ENCODE measurements around the gene STX8.
"Not testable (repeated sequence)": the region's sequence is repeated elsewhere in the genome, so short reads cannot be mapped to it uniquely, and the experiment has no call there.

The STX8 gene

DNA sequence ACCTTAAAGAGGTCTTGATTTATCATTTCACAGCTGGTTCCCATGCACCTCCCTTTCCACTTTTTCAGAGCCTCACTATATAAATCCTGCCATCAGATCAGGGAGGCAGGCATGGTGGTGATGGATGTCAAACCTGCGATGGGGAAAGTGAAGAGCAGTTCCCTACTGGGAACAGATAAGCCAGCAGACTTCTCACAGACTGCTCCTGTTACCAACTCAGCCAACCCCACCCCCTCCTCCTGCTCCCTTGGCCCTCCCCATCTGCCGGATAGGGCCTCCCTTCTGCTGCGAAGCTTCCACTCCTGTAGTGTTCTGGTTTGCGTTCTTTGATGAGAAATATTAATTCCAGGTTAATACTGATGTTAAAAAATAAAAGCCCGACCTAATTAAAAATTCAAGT lies 232.1 kb downstream of the STX8 start:
- H3K27ac ChIP-seq = no peak overlapping the region
- TF ChIP-seq ZFX (IDR thresholded peaks at IDR 0.05; ENCODE audit: borderline replicate concordance) = no peak
- TF ChIP-seq, protein P1, sequence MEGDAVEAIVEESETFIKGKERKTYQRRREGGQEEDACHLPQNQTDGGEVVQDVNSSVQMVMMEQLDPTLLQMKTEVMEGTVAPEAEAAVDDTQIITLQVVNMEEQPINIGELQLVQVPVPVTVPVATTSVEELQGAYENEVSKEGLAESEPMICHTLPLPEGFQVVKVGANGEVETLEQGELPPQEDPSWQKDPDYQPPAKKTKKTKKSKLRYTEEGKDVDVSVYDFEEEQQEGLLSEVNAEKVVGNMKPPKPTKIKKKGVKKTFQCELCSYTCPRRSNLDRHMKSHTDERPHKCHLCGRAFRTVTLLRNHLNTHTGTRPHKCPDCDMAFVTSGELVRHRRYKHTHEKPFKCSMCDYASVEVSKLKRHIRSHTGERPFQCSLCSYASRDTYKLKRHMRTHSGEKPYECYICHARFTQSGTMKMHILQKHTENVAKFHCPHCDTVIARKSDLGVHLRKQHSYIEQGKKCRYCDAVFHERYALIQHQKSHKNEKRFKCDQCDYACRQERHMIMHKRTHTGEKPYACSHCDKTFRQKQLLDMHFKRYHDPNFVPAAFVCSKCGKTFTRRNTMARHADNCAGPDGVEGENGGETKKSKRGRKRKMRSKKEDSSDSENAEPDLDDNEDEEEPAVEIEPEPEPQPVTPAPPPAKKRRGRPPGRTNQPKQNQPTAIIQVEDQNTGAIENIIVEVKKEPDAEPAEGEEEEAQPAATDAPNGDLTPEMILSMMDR (IDR thresholded peaks at IDR 0.05) = no peak

DNA sequence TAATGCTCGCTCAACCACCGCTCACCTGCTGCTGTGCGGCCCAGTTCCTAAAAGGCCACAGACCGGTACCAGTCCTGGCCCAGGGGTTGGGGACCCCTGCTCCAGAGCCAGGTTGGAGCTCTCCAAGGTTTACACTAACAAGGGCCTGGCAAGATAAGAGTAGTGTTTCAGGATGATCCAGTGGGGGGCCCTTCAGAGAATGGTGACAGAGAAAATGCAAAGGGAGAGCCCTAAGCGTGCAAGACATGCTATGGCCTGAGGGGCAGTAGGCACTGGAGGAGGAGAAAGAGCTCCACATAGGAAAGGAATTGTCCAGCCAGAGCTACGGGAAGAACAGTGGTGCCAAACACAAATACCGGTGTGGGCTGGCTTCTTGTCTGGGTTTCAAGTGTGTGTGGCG lies 233.4 kb downstream of the STX8 start:
- no peak for TF ChIP-seq ZFX (IDR thresholded peaks at IDR 0.05; ENCODE audit: borderline replicate concordance)
- TF ChIP-seq, protein P1 (IDR thresholded peaks at IDR 0.05) = no peak
- H3K27ac ChIP-seq = no peak overlapping the region

DNA sequence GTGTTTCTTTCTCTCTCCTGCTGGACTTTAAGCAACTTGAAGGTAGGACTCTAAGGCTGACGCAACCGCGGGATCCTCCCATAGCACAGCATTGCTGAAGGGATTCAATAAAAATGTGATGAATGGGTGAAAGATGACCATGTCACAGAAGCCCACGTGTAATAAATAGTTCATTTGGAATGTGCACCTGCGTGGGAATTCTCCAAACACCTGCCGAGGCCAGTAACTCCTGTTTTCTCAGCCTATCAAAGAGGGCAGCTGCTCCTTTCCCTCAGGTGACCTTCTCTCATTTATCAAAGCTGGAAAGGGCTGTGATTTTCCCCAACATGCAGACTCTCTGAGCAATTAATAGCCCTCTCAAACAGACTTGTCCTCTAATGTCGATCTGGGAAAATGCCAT lies 235.7 kb downstream of the STX8 start:
- TF ChIP-seq, protein P1 (IDR thresholded peaks at IDR 0.05) = no peak
- TF ChIP-seq ZFX (IDR thresholded peaks at IDR 0.05; ENCODE audit: borderline replicate concordance) = no peak
- H3K27ac ChIP-seq = no peak overlapping the region

DNA sequence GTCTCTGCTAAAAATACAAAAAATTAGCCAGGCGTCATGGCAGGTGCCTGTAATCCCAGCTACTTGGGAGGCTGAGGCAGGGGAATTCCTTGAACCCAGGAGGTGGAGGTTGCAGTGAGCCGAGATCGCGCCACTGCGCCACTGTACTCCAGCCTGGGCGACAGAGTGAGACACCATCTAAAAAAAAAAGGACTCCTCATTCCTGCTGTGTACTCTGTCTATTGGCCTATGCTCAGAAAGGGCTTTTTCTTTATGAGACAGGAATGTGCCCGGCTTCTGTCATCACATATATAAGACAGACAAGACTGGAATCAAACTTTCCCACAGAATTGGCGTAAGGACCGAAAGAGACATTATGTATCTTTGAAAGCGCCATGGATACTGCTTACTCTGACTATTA lies 236.1 kb downstream of the STX8 start:
- H3K27ac ChIP-seq = not testable (repeated sequence)

DNA sequence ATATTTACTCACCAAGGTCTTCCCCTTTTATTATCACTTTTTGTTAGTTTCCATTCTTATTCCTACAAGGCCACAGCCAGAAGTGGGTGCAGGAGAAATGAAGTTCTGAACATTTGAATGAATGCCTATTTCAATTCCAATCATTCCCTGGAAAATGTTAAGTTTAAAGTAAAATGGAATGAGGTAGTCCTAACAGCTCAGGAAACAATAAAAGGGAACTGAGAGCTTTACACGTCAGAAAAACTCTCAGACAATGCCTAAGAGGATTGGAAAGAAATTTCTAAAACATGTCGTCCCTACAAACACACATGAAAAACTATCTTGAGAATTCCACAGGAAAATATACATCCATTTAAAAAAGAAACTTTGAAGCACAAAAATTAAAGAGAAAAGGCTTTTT lies 238.8 kb downstream of the STX8 start:
- TF ChIP-seq ZFX (IDR thresholded peaks at IDR 0.05; ENCODE audit: borderline replicate concordance) = no peak
- TF ChIP-seq, protein P1 (IDR thresholded peaks at IDR 0.05) = no peak
- no peak overlapping the region for H3K27ac ChIP-seq

DNA sequence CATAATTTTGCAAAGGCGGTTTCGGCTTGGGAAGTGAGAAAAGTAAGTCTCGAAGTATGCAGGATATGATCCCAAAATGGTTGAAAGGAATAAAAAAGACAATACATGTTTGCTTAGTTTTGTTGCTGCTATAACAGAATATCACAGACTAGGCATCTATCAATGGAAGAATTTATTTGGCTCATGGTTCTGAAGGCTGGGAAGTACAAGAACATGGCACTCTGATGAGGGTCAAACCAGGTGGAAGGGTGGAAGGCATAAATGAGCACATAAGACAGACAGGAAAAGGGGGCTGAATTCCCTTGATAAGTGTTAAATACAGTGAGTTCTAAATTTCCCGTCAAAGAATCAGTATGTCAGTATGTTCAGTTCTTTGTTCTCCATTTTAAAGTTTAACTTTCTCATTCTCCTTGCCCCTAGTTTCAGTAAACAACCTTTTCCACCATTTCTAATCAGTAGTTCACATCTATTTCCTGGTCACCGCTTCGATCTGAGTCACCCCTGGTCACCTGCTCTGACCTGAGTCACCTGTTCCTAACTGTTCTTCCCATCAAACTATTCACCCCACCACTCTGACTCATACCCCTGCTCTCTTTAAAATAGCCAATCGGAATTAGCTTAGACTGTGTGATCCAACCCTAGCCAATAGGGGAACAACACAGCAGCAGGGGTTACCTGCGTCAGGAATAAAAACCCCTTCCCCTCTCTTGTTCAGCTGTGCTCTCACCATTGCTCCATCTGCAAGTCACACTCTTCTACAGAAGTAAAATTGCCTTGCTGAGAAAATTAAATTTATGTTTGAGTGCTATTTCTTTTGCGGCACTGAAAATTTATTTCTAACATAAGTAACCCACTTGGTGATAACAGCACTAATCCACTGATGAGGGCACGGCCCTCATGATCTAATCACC lies 240.8 kb downstream of the STX8 start:
- H3K27ac ChIP-seq = no peak overlapping the region
- TF ChIP-seq ZFX (IDR thresholded peaks at IDR 0.05; ENCODE audit: borderline replicate concordance) = no peak
- TF ChIP-seq, protein P1 (IDR thresholded peaks at IDR 0.05) = no peak

DNA sequence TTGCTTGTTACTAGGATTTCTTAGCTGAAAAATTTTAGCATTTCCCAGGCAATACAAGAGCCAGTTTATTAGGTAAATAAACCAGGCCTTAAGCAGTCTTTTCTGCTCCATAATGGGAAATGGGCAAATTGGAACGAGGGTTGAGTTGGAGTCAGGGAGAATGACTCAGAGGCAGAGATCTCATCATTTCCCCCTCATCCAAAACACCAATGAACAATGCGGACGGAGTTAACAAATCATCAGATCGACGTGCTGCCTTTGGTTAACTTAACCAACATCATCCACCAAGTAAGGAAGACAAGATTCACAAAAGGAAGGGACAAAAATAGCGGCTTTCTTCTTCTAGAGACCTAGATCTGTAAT lies 243.5 kb downstream of the STX8 start:
- TF ChIP-seq, protein P1 (IDR thresholded peaks at IDR 0.05) = no peak
- no peak for TF ChIP-seq ZFX (IDR thresholded peaks at IDR 0.05; ENCODE audit: borderline replicate concordance)
- H3K27ac ChIP-seq = no peak overlapping the region

Data from 22Rv1 (cell line).